Kidney epithelial cell (primary cell): ENCODE results near the gene RCAN2. TPM values are rescaled to one million over a fixed set of nuclear protein-coding genes. Genes with fewer than 3 reads are reported as not detected.
"Not testable (repeated sequence)": the region's sequence is repeated elsewhere in the genome, so short reads cannot be mapped to it uniquely, and the experiment has no call there.

Experiments used
- DNase-seq: peaks from one replicate; pipeline ENCODE4 v3.0.0-alpha.2; 2010; ENCODE audit warnings: low read depth
- H3K27me3 ChIP-seq: 2 replicates; pipeline ENCODE4 v1.6.0; 2011; ENCODE audit warnings: low read length; ENCODE audit not compliant: control insufficient read depth, insufficient read depth
- H3K36me3 ChIP-seq: 2 replicates; pipeline ENCODE4 v1.5.1; 2011; ENCODE audit warnings: low read length; ENCODE audit not compliant: control insufficient read depth, insufficient read depth
- H3K4me3 ChIP-seq: 2 replicates; pipeline ENCODE4 v1.5.1; 2011; ENCODE audit warnings: low read depth, mild to moderate bottlenecking, control low read depth, low read length
- CTCF ChIP-seq: IDR thresholded peaks from 2 replicates; pipeline ENCODE4 v1.5.1; 2011; ENCODE audit warnings: mild to moderate bottlenecking, moderate library complexity, low read length, control low read depth, inconsistent platforms; ENCODE audit not compliant: insufficient read depth, poor library complexity, severe bottlenecking
- total RNA-seq: library from RNA; depleted of rRNA; stranded (reverse); fragments of >200 nt; gene quantifications from 2 replicates; pipeline ENCODE4 v1.2.3, GENCODE V29; 2015

The RCAN2 gene
- total RNA-seq, 1 donor from 2014 or later: 6.2 TPM

- no peak for DNase-seq
- no peak for TF ChIP-seq CTCF
- Histone ChIP-seq H3K36me3 (no peaks in the 10 kb centered on the region), H3K27me3 (no peaks in the 10 kb centered on the region), H3K4me3 (no peak overlapping the region)
These were observed 153.1 kb downstream of the RCAN2 start for GRCh38 chr6:46338131-46338530.

GRCh38 chr6:46334442-46334841 lies 156.8 kb downstream of the RCAN2 start:
- Histone ChIP-seq H3K36me3 (no peaks in the 10 kb centered on the region), H3K4me3 (no peak overlapping the region), H3K27me3 (no peaks in the 10 kb centered on the region)
- no peak for TF ChIP-seq CTCF
- DNase-seq: no peak

GRCh38 chr6:46333481-46333880 lies 157.8 kb downstream of the RCAN2 start:
- H3K27me3 ChIP-seq: no peaks in the 10 kb centered on the region
- TF ChIP-seq CTCF: no peak
- DNase-seq: no peak

GRCh38 chr6:46332448-46332847 lies 158.8 kb downstream of the RCAN2 start:
- H3K36me3 ChIP-seq, DNase-seq, H3K4me3 ChIP-seq: not testable (repeated sequence)

More at GRCh38 chr6:46333481-46333880, 157.8 kb downstream of the RCAN2 start:
- Histone ChIP-seq H3K4me3 (no peak overlapping the region), H3K36me3 (no peaks in the 10 kb centered on the region)

GRCh38 chr6:46331461-46331860 lies 159.8 kb downstream of the RCAN2 start:
- no peak for TF ChIP-seq CTCF
- DNase-seq: no peak
- Histone ChIP-seq H3K36me3 (no peaks in the 10 kb centered on the region), H3K4me3 (no peak overlapping the region), H3K27me3 (no peaks in the 10 kb centered on the region)

More at GRCh38 chr6:46332448-46332847, 158.8 kb downstream of the RCAN2 start:
- not testable (repeated sequence) for H3K27me3 ChIP-seq

GRCh38 chr6:46329568-46329967 lies 161.7 kb downstream of the RCAN2 start:
- Histone ChIP-seq H3K36me3 (no peaks in the 10 kb centered on the region), H3K27me3 (no peaks in the 10 kb centered on the region), H3K4me3 (no peak overlapping the region)
- no peak for TF ChIP-seq CTCF
- no peak for DNase-seq
